A549 (cell line): ENCODE measurements around the gene ARHGAP20. TPM values are rescaled to one million over a fixed set of nuclear protein-coding genes. Genes with fewer than 3 reads are reported as not detected.

Source experiments
- ATAC-seq, 2 experiments: fragments of 200-7000 bp in 1 of 2; fragments of >200 bp in 1 of 2; cut with Nextera tagmentation in 1 of 2; cut with Tn5 transposase in 1 of 2; 3 replicates each; pipeline versions ENCODE4 v1.8.0 to v1.9.1; 2018 to 2020; ENCODE audit warnings: mild to moderate bottlenecking in 1 of 2, moderate library complexity in 1 of 2
- CTCF ChIA-PET: fragments of 300-600 bp; sonication (Branson Sonifier 250); formaldehyde crosslinking; extraction: SDS; loops from one replicate; lab custom pipeline; 2021; ENCODE audit warnings: antibody characterized with exemption, inconsistent platforms; lab: Yijun Ruan, JAX
- POLR2A ChIA-PET: fragments of 350-600 bp; formaldehyde crosslinking; extraction: SDS; loops from one replicate; lab custom pipeline; 2021; ENCODE audit warnings: antibody characterized with exemption, inconsistent platforms; lab: Yijun Ruan, JAX
- DNase-seq, 2 experiments: peaks; one replicate each; pipeline versions ENCODE4 v3.0.0 to v3.0.0-alpha.2; 2011 to 2016; ENCODE audit warnings: low read depth in 1 of 2, low spot score in 1 of 2
- FAIRE-seq: peaks from 2 replicates; lab custom pipeline; 2011; peaks lifted over from hg19 to GRCh38; lab: Jason Lieb, UNC
- H3K27ac ChIP-seq, 2 experiments: fragments of >200 bp; sonication (Bioruptor Twin); formaldehyde crosslinking; 3 replicates each; pipeline ENCODE4 v1.5.1; 2016 to 2017
- H3K4me1 ChIP-seq: fragments of >200 bp; sonication (Bioruptor Twin); formaldehyde crosslinking; 3 replicates; pipeline ENCODE4 v1.6.1; 2016
- H3K4me2 ChIP-seq: fragments of >200 bp; sonication (Bioruptor Twin); formaldehyde crosslinking; 3 replicates; pipeline ENCODE4 v1.6.1; 2016
- H3K4me3 ChIP-seq: fragments of >200 bp; sonication (Bioruptor Twin); formaldehyde crosslinking; 3 replicates; pipeline ENCODE4 v1.5.1; 2016
- H3K9me3 ChIP-seq: fragments of >200 bp; sonication (Bioruptor Twin); formaldehyde crosslinking; 3 replicates; pipeline ENCODE4 v1.6.1; 2016
- CEBPB ChIP-seq, 2 experiments: fragments of >200 bp in 1 of 2; sonication (Bioruptor Twin) in 1 of 2; formaldehyde crosslinking in 1 of 2; IDR thresholded peaks; 2 replicates each; pipeline ENCODE4 v1.6.1; 2012 to 2016
- CHD4 ChIP-seq: fragments of 200-600 bp; sonication (generic); IDR thresholded peaks from 2 replicates; pipeline ENCODE4 v1.6.1; 2016; ENCODE audit warnings: antibody characterized with exemption, mild to moderate bottlenecking, borderline replicate concordance
- EP300 ChIP-seq, 2 experiments: fragments of >200 bp; sonication (Bioruptor Twin); formaldehyde crosslinking; IDR thresholded peaks; 2 replicates in 1 of 2; 3 replicates in 1 of 2; pipeline ENCODE4 v1.6.1; 2016 to 2017
- FOSB ChIP-seq: fragments of 250-450 bp; sonication (Bioruptor Pico); IDR thresholded peaks from 2 replicates; pipeline ENCODE4 v1.5.0; 2020; ENCODE audit warnings: mild to moderate bottlenecking, moderate library complexity
- GATA3 ChIP-seq: IDR thresholded peaks from 2 replicates; pipeline ENCODE4 v1.6.1; 2012; ENCODE audit warnings: borderline replicate concordance
- HDAC2 ChIP-seq: fragments of 200-600 bp; sonication (generic); IDR thresholded peaks from 2 replicates; pipeline ENCODE4 v1.6.1; 2016
- MAFK ChIP-seq: fragments of 450-650 bp; IDR thresholded peaks from 2 replicates; pipeline ENCODE4 v1.6.1; 2014; ENCODE audit not compliant: partially characterized antibody
- MAZ ChIP-seq: fragments of 150-350 bp; IDR thresholded peaks from 2 replicates; pipeline ENCODE4 v1.6.1; 2014; ENCODE audit warnings: antibody characterized with exemption, low read depth, low read length, borderline replicate concordance
- PHF8 ChIP-seq: fragments of 200-600 bp; sonication (generic); IDR thresholded peaks from 2 replicates; pipeline ENCODE4 v1.6.1; 2016; ENCODE audit warnings: low read depth, mild to moderate bottlenecking, antibody characterized with exemption, moderate library complexity, borderline replicate concordance
- RAD21 ChIP-seq, 2 experiments: fragments of >200 bp in 1 of 2; sonication (Bioruptor Twin) in 1 of 2; formaldehyde crosslinking in 1 of 2; IDR thresholded peaks in 1 of 2; conservative IDR thresholded peaks in 1 of 2; 2 replicates in 1 of 2; 3 replicates in 1 of 2; pipeline ENCODE4 v1.6.1; 2012 to 2018; ENCODE audit warnings: inconsistent platforms in 1 of 2
- RARB ChIP-seq: fragments of 250-450 bp; sonication (Bioruptor Pico); IDR thresholded peaks from 2 replicates; pipeline ENCODE4 v1.8.0; 2021; ENCODE audit warnings: mild to moderate bottlenecking, moderate library complexity
- RNF2 ChIP-seq: fragments of 200-600 bp; sonication (generic); IDR thresholded peaks from 2 replicates; pipeline ENCODE4 v1.6.1; 2016; ENCODE audit warnings: low read depth, mild to moderate bottlenecking, antibody characterized with exemption, moderate library complexity, borderline replicate concordance
- ZFP36 ChIP-seq: fragments of 450-650 bp; IDR thresholded peaks from 2 replicates; pipeline ENCODE4 v1.6.1; 2014; ENCODE audit warnings: borderline replicate concordance; ENCODE audit not compliant: partially characterized antibody
- ZNF302 ChIP-seq: fragments of 250-450 bp; sonication (Bioruptor Pico); IDR thresholded peaks from 2 replicates; pipeline ENCODE4 v1.9.0; 2021; ENCODE audit warnings: inconsistent platforms, mild to moderate bottlenecking, moderate library complexity
- WGBS: methylation state at CpG from one replicate; pipeline ENCODE4 v1.1.6; 2017; ENCODE audit errors: missing lambda C conversion rate; 5-methylcytosine and 5-hydroxymethylcytosine counted together
- polyA plus RNA-seq, 4 experiments: library from polyadenylated mRNA; depleted of rRNA in 3 of 4; stranded (reverse); fragments of >200 nt; fragmentation: RNase III in 1 of 4; extraction: RNeasy Plus Mini Kit Qiagen cat#74134 plus additional on column Dnase treatment in 1 of 4; gene quantifications; 2 replicates in 3 of 4; 3 replicates in 1 of 4; pipeline ENCODE4 v1.2.3, GENCODE V29; 2011 to 2017
- TF ChIP-seq, protein P1 (sequence below): fragments of 250-450 bp; sonication (Bioruptor Pico); IDR thresholded peaks from 2 replicates; pipeline ENCODE4 v1.5.0; 2021; ENCODE audit warnings: mild to moderate bottlenecking, moderate library complexity, borderline replicate concordance
- TF ChIP-seq, protein P2 (sequence below): fragments of >200 bp; sonication (Bioruptor Twin); formaldehyde crosslinking; IDR thresholded peaks from 2 replicates; pipeline ENCODE4 v1.6.1; 2016
- TF ChIP-seq, protein P3 (sequence below): IDR thresholded peaks from 2 replicates; pipeline ENCODE4 v1.6.1; 2012
- TF ChIP-seq, protein P4 (sequence below): IDR thresholded peaks from 2 replicates; pipeline ENCODE4 v1.6.1; 2012; ENCODE audit warnings: low read depth, borderline replicate concordance

ARHGAP20 gene
- polyA plus RNA-seq, 2 of the 4 experiments (the other 2 are of a cell fraction): 0.01 TPM; not detected in 1

DNA sequence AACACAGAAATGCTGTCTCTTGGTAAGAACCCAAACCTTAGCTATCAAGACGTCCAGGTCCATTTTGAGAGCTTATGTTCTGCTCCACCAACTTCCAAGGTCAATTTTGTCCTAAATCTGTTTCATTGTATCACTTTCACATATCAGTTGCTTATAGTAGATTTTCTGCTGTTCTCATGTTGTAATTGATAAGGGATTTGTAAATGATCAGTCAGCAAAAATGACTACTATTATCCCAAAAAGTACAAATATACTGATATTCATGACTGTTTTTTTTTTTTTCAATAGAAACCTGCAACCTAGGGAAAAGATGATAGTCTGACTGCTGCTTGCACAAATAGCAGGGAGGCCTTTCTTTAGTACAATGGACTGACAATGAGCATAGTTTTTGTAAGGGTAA, 128.1 kb downstream of the ARHGAP20 start:
- no peak for FAIRE-seq
- POLR2A ChIA-PET: no interaction called here
- no peak for DNase-seq
- no peak overlapping the region for H3K4me2 ChIP-seq
- H3K27ac ChIP-seq: no peak overlapping the region
- H3K4me1 ChIP-seq: no peaks in the 10 kb centered on the region
- WGBS: 5% methylated on average over 1 of the region's 1 CpG
- no peaks in the 10 kb centered on the region for H3K9me3 ChIP-seq
- ATAC-seq: no peak
- no peak overlapping the region for H3K4me3 ChIP-seq
- TF ChIP-seq MAFK (peak; percentile 79), ZNF302 (no peak)
- CTCF ChIA-PET: interaction anchor here (0.7 kb wide), 1 partner anchor 583 kb away, joined by 3 read pairs; no protein-coding TSS in a partner anchor

DNA sequence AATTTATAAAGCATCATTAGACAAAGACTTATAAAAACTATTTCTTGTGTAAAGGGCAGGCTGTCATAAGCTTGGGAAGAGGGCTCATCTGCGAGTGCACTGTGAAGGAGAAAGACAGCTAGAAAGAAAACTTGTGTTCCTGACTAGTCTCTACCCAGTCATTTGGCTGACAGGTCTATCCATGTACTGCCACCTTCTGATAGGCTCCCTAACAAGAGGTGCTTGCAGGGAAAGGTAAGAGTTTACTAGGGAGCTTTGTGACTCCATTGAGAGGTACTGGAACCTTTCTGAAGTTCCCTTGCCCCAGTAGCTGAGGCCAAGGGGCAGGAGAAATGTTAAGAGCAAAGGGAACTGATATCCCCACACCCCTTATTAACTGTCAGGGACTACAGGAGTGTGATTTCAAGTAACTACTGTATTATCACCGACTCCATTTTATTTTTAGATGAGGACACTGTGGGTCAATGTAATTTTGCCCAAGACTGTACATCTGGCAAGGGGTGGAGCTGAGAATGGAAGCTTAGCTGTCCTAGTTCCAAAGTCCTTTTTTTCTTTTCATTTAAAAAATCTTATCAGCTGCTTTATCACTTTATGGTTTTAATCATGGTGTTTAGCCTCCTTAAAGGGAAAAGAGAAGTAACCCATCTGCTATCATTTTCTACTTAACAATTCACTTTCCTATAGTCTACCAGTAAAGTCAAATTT, 129.4 kb downstream of the ARHGAP20 start:
- H3K9me3 ChIP-seq: no peaks in the 10 kb centered on the region
- POLR2A ChIA-PET: no interaction called here
- DNase-seq: no peak
- no peak for TF ChIP-seq CEBPB (IDR thresholded peaks at IDR 0.05)
- no peak for TF ChIP-seq GATA3
- TF ChIP-seq, protein P1, sequence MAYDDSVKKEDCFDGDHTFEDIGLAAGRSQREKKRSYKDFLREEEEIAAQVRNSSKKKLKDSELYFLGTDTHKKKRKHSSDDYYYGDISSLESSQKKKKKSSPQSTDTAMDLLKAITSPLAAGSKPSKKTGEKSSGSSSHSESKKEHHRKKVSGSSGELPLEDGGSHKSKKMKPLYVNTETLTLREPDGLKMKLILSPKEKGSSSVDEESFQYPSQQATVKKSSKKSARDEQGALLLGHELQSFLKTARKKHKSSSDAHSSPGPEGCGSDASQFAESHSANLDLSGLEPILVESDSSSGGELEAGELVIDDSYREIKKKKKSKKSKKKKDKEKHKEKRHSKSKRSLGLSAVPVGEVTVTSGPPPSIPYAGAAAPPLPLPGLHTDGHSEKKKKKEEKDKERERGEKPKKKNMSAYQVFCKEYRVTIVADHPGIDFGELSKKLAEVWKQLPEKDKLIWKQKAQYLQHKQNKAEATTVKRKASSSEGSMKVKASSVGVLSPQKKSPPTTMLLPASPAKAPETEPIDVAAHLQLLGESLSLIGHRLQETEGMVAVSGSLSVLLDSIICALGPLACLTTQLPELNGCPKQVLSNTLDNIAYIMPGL: no peak
- TF ChIP-seq, protein P2, sequence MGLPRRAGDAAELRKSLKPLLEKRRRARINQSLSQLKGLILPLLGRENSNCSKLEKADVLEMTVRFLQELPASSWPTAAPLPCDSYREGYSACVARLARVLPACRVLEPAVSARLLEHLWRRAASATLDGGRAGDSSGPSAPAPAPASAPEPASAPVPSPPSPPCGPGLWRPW: no peak
- no peak for TF ChIP-seq RAD21 (conservative IDR thresholded peaks at IDR 0.05 in 1 of 2, IDR thresholded peaks at IDR 0.05 in 1 of 2)
- no peak for TF ChIP-seq MAZ
- TF ChIP-seq, protein P3, sequence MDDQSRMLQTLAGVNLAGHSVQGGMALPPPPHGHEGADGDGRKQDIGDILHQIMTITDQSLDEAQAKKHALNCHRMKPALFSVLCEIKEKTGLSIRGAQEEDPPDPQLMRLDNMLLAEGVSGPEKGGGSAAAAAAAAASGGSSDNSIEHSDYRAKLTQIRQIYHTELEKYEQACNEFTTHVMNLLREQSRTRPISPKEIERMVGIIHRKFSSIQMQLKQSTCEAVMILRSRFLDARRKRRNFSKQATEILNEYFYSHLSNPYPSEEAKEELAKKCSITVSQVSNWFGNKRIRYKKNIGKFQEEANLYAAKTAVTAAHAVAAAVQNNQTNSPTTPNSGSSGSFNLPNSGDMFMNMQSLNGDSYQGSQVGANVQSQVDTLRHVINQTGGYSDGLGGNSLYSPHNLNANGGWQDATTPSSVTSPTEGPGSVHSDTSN: no peak
- no peak for TF ChIP-seq HDAC2
- TF ChIP-seq, all 56 proteins: peak for 0
- no peak overlapping the region for H3K4me2 ChIP-seq
- H3K4me1 ChIP-seq: no peaks in the 10 kb centered on the region
- CTCF ChIA-PET: no interaction called here
- 0% methylated on average over 2 of the region's 2 CpGs for WGBS
- H3K27ac ChIP-seq: no peak overlapping the region
- ATAC-seq (no peak), FAIRE-seq (no peak)
- no peak overlapping the region for H3K4me3 ChIP-seq

DNA sequence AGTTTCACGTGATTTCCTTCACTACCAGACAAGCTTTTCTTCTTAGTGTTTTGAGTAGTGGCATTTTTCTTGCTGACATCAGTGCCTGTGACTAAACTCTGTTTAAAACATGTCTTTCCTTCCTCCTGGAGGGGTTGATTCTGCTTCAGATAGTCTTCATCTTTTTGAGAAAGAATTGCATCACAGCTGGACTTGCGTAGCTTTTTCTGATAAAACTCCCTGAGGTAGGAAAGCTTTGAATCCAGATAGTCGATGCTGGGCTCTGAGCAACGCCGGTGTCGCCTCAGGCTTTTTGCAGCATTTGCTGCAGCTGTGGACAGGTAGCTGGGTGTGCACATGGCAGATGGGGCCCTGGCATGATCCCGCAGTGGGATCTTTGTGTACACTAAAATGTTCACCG, 131.7 kb downstream of the ARHGAP20 start:
- H3K4me3 ChIP-seq: no peak overlapping the region
- H3K4me2 ChIP-seq: no peak overlapping the region
- no peaks in the 10 kb centered on the region for H3K4me1 ChIP-seq
- ChIA-PET CTCF (no interaction called here), POLR2A (no interaction called here)
- no peak for ATAC-seq
- no peak for FAIRE-seq
- no peak for DNase-seq
- H3K9me3 ChIP-seq: no peaks in the 10 kb centered on the region
- WGBS: 34% methylated on average over 8 of the region's 8 CpGs
- TF ChIP-seq RARB (CRISPR knock-in tag): no peak
- TF ChIP-seq, protein P3: no peak
- no peak for TF ChIP-seq FOSB (CRISPR knock-in tag)
- TF ChIP-seq, protein P1: no peak
- no peak for TF ChIP-seq EP300 (IDR thresholded peaks at IDR 0.05)
- TF ChIP-seq PHF8: no peak
- no peak for TF ChIP-seq CHD4
- TF ChIP-seq RNF2: no peak
- TF ChIP-seq, protein P4, sequence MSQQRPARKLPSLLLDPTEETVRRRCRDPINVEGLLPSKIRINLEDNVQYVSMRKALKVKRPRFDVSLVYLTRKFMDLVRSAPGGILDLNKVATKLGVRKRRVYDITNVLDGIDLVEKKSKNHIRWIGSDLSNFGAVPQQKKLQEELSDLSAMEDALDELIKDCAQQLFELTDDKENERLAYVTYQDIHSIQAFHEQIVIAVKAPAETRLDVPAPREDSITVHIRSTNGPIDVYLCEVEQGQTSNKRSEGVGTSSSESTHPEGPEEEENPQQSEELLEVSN: no peak
- no peak for TF ChIP-seq ZFP36
- H3K27ac ChIP-seq: no peak overlapping the region
